Cardiac fibroblast (primary cell): ENCODE measurements around the gene KCNJ4.

Experiments
- DNase-seq, 2 donors: peaks; one replicate each; pipeline versions ENCODE4 v3.0.0 to v3.0.0-alpha.2; 2010; ENCODE audit warnings: low read depth in 2 of 2
- H3K4me3 ChIP-seq, 2 donors: replicated peaks in 1 of 2; 1 replicate in 1 of 2; 2 replicates in 1 of 2; pipeline ENCODE4 v1.5.1; 2011; ENCODE audit warnings: low read depth in 2 of 2, low read length in 2 of 2, mild to moderate bottlenecking in 2 of 2, moderate library complexity in 1 of 2
- CTCF ChIP-seq: IDR thresholded peaks from one replicate; pipeline ENCODE4 v1.5.1; 2011; ENCODE audit warnings: low read depth, mild to moderate bottlenecking, low read length, inconsistent platforms

Gene KCNJ4

GRCh38 chr22:38453066-38453672 is 1.8 kb downstream of the KCNJ4 start:
- no peak overlapping the region for H3K4me3 ChIP-seq
- DNase-seq: no peak
- TF ChIP-seq CTCF: no peak

GRCh38 chr22:38452373-38453065 is 2.5 kb downstream of the KCNJ4 start:
- peak in 1 of 2 donors; percentile 66 for DNase-seq
- TF ChIP-seq CTCF: no peak
- H3K4me3 ChIP-seq: no peak overlapping the region

GRCh38 chr22:38451864-38452263 is 3.1 kb downstream of the KCNJ4 start:
- H3K4me3 ChIP-seq: no peak overlapping the region
- no peak for DNase-seq
- TF ChIP-seq CTCF: no peak

GRCh38 chr22:38451404-38451803 is 3.6 kb downstream of the KCNJ4 start:
- no peak for TF ChIP-seq CTCF
- no peak overlapping the region for H3K4me3 ChIP-seq
- no peak for DNase-seq

GRCh38 chr22:38450234-38450797 is 4.7 kb downstream of the KCNJ4 start:
- H3K4me3 ChIP-seq: no peak overlapping the region
- DNase-seq: no peak
- TF ChIP-seq CTCF: no peak

- no peak for DNase-seq
- no peak overlapping the region for H3K4me3 ChIP-seq
Measured at GRCh38 chr22:38449776-38450175, 5.2 kb downstream of the KCNJ4 start.

More at GRCh38 chr22:38449776-38450175, 5.2 kb downstream of the KCNJ4 start:
- TF ChIP-seq CTCF: no peak
